HepG2 (cell line): ENCODE measurements around the gene VSTM4. TPM values are rescaled to one million over a fixed set of nuclear protein-coding genes. Genes with fewer than 3 reads are reported as not detected.

Source experiments
- ATAC-seq: fragments of 200-7000 bp; cut with Tn5 transposase; 3 replicates; pipeline ENCODE4 v1.9.1; 2020; ENCODE audit warnings: mild to moderate bottlenecking, moderate library complexity
- BruUV-seq: library from RNA; stranded (reverse); fragments of 400-500 nt; replicated peaks from 2 replicates; lab custom pipeline; 2021; lab: Mats Ljungman, UMichigan
- CTCF ChIA-PET: fragments of 300-600 bp; formaldehyde crosslinking; extraction: SDS; loops from one replicate; lab custom pipeline; 2021; ENCODE audit warnings: low total read pairs, inconsistent platforms, low intra/inter-chr PET ratio; lab: Yijun Ruan, JAX
- POLR2A ChIA-PET: fragments of 350-600 bp; sonication (Branson Sonifier 250); formaldehyde crosslinking; loops from one replicate; lab custom pipeline; 2020; ENCODE audit warnings: antibody characterized with exemption, inconsistent platforms; lab: Yijun Ruan, JAX
- DNase-seq: peaks from one replicate; pipeline ENCODE4 v3.0.0-alpha.2; 2015; ENCODE audit warnings: low spot score
- FAIRE-seq: peaks from 3 replicates; lab custom pipeline; 2011; peaks lifted over from hg19 to GRCh38; lab: Jason Lieb, UNC
- H2AFZ ChIP-seq: one replicate; pipeline ENCODE4 v1.6.1; 2011; ENCODE audit warnings: low read length, inconsistent platforms
- H3K27ac ChIP-seq: fragments of 300-600 bp; 3 replicates; pipeline ENCODE4 v1.8.0; 2011; ENCODE audit warnings: mixed run types, mild to moderate bottlenecking, mixed read lengths, low read length, inconsistent platforms; ENCODE audit not compliant: insufficient read depth; ENCODE audit errors: extremely low read length
- H3K27me3 ChIP-seq, 2 experiments: fragments of 200-600 bp in 1 of 2; 2 replicates in 1 of 2; 3 replicates in 1 of 2; pipeline versions ENCODE4 v1.6.0 to v1.8.0; 2011; ENCODE audit warnings: low read length in 2 of 2, mild to moderate bottlenecking in 2 of 2, moderate library complexity in 2 of 2, inconsistent platforms in 1 of 2; ENCODE audit not compliant: insufficient read depth in 2 of 2, control insufficient read depth in 1 of 2
- H3K36me3 ChIP-seq, 2 experiments: fragments of 200-600 bp in 1 of 2; replicated peaks in 1 of 2; 2 replicates in 1 of 2; 3 replicates in 1 of 2; pipeline versions ENCODE4 v1.5.1 to v1.8.0; 2011; ENCODE audit warnings: low read length in 2 of 2, inconsistent platforms in 1 of 2; ENCODE audit not compliant: insufficient read depth in 2 of 2, control insufficient read depth in 1 of 2
- H3K4me1 ChIP-seq: 2 replicates; pipeline ENCODE4 v1.5.1; 2012; ENCODE audit warnings: low read length, inconsistent platforms; ENCODE audit not compliant: insufficient read depth
- H3K4me2 ChIP-seq: 2 replicates; pipeline ENCODE4 v1.6.0; 2011; ENCODE audit warnings: low read depth, low read length, inconsistent platforms
- H3K4me3 ChIP-seq, 3 experiments: fragments of 200-600 bp in 1 of 3; sonication (generic), shearing (Covaris generic) in 1 of 3; replicated peaks in 1 of 3; 2 replicates each; pipeline ENCODE4 v1.5.1; 2011 to 2016; ENCODE audit warnings: low read length in 3 of 3, inconsistent platforms in 2 of 3, low read depth in 2 of 3, mild to moderate bottlenecking in 2 of 3, control low read depth in 1 of 3, mixed read lengths in 1 of 3; ENCODE audit not compliant: insufficient read depth in 1 of 3
- H3K79me2 ChIP-seq: one replicate; pipeline ENCODE4 v1.6.1; 2011; ENCODE audit warnings: low read length, inconsistent platforms; ENCODE audit not compliant: insufficient read depth
- H3K9ac ChIP-seq: 2 replicates; pipeline ENCODE4 v1.6.0; 2011; ENCODE audit warnings: mild to moderate bottlenecking, low read depth, low read length, inconsistent platforms; ENCODE audit not compliant: insufficient read depth
- H3K9me3 ChIP-seq: 2 replicates; pipeline ENCODE4 v1.5.1; 2012; ENCODE audit warnings: mild to moderate bottlenecking, low read length
- H4K20me1 ChIP-seq: 2 replicates; pipeline ENCODE4 v1.6.0; 2011; ENCODE audit warnings: inconsistent platforms, mild to moderate bottlenecking, low read length, moderate library complexity; ENCODE audit not compliant: insufficient read depth
- DNMT3B ChIP-seq: conservative IDR thresholded peaks from 2 replicates; pipeline ENCODE4 v1.6.1; 2016; ENCODE audit warnings: missing biosample characterization, control low read depth
- MTA1 ChIP-seq: sonication (generic); formaldehyde crosslinking; IDR thresholded peaks from 2 replicates; pipeline ENCODE4 v1.4.0; 2020; ENCODE audit warnings: missing genetic modification reagents, mild to moderate bottlenecking, borderline replicate concordance
- RBM39 ChIP-seq: fragments of 200-400 bp; formaldehyde crosslinking; IDR thresholded peaks from one replicate; pipeline ENCODE4 v1.6.1; 2018; ENCODE audit warnings: antibody characterized with exemption, mild to moderate bottlenecking, low read depth, low read length; ENCODE audit not compliant: poor library complexity, severe bottlenecking
- ZNF382 ChIP-seq: sonication (generic); formaldehyde crosslinking; IDR thresholded peaks from 2 replicates; pipeline ENCODE4 v1.5.0; 2020; ENCODE audit warnings: missing genetic modification reagents, mild to moderate bottlenecking, borderline replicate concordance
- ZNF883 ChIP-seq: sonication (generic); formaldehyde crosslinking; IDR thresholded peaks from 2 replicates; pipeline ENCODE4 v1.5.1; 2020; ENCODE audit warnings: mild to moderate bottlenecking, missing genetic modification reagents; ENCODE audit errors: not compliant biosample characterization
- WGBS: methylation state at CpG from one replicate; pipeline ENCODE4 v1.1.6; 2017; ENCODE audit warnings: low lambda C conversion rate; 5-methylcytosine and 5-hydroxymethylcytosine counted together
- in situ Hi-C: cut with HindIII; loops from 2 replicates; pipeline ENCODE4 v1.10.0; 2017; ENCODE audit warnings: low pct_unique_long_range_greater_than_20kb; ENCODE audit not compliant: extremely low pct_ligation_motif_present
- intact Hi-C: fragments of 100-400 bp; cut with micrococcal nuclease; formaldehyde crosslinking; loops from one replicate; pipeline ENCODE4 v1.10.0; 2022; ENCODE audit not compliant: unreplicated experiment
- polyA plus RNA-seq, 8 experiments: library from polyadenylated mRNA; depleted of rRNA in 3 of 8; stranded (reverse) in 7 of 8; unstranded in 1 of 8; fragments of >200 nt; fragmentation: Illumina TruSeq in 4 of 8; extraction: Trizol in 4 of 8; gene quantifications; 2 replicates each; pipeline versions ENCODE4 v1.2.1 to v1.2.3, GENCODE V29; 2011 to 2016; ENCODE audit warnings: low read depth in 4 of 8, missing spikeins in 1 of 8, mixed read lengths in 1 of 8; ENCODE audit not compliant: insufficient read depth in 1 of 8
- total RNA-seq, 5 experiments: library from RNA; depleted of rRNA; stranded (reverse); fragments of >200 nt; fragmentation: Illumina TruSeq; extraction: Trizol; gene quantifications; 2 replicates each; pipeline ENCODE4 v1.2.3, GENCODE V29; 2016; ENCODE audit warnings: low read depth in 1 of 5
- TF ChIP-seq, protein P1 (sequence below): sonication (generic); formaldehyde crosslinking; IDR thresholded peaks from 2 replicates; pipeline ENCODE4 v1.5.1; 2020; ENCODE audit warnings: mild to moderate bottlenecking, moderate library complexity, missing genetic modification reagents
- TF ChIP-seq, protein P2 (sequence below): sonication (generic); formaldehyde crosslinking; IDR thresholded peaks from 2 replicates; pipeline ENCODE4 v1.4.0; 2020; ENCODE audit warnings: mild to moderate bottlenecking, missing genetic modification reagents, borderline replicate concordance

The VSTM4 gene
- total and polyA plus RNA-seq, 2 of the 13 experiments (the other 11 are each of a cell fraction or from before 2014, with no cell fraction given): not detected

DNA sequence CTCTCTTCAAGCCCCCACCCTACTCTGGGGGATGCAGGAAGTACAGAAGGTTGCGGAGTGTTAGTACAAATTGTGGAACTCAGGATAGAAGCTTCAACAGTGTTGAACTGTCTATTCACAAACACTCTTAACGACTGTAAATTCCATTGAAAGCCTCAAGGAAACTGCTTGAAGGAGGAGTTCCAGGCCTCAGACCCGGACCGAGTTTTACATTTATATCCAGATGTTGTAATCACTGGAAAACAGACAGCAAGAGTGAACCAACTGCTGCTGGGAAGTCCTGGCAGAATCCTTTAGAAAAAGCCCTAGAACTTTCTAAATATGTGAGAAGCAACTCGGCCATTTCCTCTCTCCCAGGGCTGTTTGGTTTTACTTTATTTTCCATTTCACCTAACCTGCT, 91.6 kb downstream of the VSTM4 start:
- BruUV-seq: no TSS peak
- no peak overlapping the region for H3K9ac ChIP-seq
- no peak for DNase-seq
- H3K36me3 ChIP-seq: no peaks in the 10 kb centered on the region
- ChIA-PET CTCF (no interaction called here), POLR2A (no interaction called here)
- TF ChIP-seq, protein P1, sequence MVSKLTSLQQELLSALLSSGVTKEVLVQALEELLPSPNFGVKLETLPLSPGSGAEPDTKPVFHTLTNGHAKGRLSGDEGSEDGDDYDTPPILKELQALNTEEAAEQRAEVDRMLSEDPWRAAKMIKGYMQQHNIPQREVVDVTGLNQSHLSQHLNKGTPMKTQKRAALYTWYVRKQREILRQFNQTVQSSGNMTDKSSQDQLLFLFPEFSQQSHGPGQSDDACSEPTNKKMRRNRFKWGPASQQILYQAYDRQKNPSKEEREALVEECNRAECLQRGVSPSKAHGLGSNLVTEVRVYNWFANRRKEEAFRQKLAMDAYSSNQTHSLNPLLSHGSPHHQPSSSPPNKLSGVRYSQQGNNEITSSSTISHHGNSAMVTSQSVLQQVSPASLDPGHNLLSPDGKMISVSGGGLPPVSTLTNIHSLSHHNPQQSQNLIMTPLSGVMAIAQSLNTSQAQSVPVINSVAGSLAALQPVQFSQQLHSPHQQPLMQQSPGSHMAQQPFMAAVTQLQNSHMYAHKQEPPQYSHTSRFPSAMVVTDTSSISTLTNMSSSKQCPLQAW (CRISPR knock-in tag): no peak
- TF ChIP-seq, protein P2, sequence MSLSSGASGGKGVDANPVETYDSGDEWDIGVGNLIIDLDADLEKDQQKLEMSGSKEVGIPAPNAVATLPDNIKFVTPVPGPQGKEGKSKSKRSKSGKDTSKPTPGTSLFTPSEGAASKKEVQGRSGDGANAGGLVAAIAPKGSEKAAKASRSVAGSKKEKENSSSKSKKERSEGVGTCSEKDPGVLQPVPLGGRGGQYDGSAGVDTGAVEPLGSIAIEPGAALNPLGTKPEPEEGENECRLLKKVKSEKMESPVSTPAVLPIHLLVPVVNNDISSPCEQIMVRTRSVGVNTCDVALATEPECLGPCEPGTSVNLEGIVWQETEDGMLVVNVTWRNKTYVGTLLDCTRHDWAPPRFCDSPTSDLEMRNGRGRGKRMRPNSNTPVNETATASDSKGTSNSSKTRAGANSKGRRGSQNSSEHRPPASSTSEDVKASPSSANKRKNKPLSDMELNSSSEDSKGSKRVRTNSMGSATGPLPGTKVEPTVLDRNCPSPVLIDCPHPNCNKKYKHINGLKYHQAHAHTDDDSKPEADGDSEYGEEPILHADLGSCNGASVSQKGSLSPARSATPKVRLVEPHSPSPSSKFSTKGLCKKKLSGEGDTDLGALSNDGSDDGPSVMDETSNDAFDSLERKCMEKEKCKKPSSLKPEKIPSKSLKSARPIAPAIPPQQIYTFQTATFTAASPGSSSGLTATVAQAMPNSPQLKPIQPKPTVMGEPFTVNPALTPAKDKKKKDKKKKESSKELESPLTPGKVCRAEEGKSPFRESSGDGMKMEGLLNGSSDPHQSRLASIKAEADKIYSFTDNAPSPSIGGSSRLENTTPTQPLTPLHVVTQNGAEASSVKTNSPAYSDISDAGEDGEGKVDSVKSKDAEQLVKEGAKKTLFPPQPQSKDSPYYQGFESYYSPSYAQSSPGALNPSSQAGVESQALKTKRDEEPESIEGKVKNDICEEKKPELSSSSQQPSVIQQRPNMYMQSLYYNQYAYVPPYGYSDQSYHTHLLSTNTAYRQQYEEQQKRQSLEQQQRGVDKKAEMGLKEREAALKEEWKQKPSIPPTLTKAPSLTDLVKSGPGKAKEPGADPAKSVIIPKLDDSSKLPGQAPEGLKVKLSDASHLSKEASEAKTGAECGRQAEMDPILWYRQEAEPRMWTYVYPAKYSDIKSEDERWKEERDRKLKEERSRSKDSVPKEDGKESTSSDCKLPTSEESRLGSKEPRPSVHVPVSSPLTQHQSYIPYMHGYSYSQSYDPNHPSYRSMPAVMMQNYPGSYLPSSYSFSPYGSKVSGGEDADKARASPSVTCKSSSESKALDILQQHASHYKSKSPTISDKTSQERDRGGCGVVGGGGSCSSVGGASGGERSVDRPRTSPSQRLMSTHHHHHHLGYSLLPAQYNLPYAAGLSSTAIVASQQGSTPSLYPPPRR (CRISPR knock-in tag): no peak
- TF ChIP-seq RBM39 (no peak), DNMT3B (no peak), MTA1 (CRISPR knock-in tag) (no peak), ZNF382 (no peak), ZNF883 (CRISPR knock-in tag) (no peak)
- no peak for ATAC-seq
- no peak overlapping the region for H2AFZ ChIP-seq
- H3K4me3 ChIP-seq: no peak overlapping the region
- no peak overlapping the region for H3K4me2 ChIP-seq
- in situ Hi-C loops: no loop called here
- WGBS: 20% methylated on average over 5 of the region's 5 CpGs
- H3K79me2 ChIP-seq: no peaks in the 10 kb centered on the region
- no peaks in the 10 kb centered on the region for H4K20me1 ChIP-seq
- no peaks in the 10 kb centered on the region for H3K9me3 ChIP-seq
- no peak overlapping the region for H3K27ac ChIP-seq
- H3K27me3 ChIP-seq: no peaks in the 10 kb centered on the region
- no peak for FAIRE-seq
- intact Hi-C loops: no loop called here
- H3K4me1 ChIP-seq: peaks cover 13% of the 10 kb centered on the region
